Stomach (tissue), 9 donors: ENCODE results near the gene CCL22. TPM values are rescaled to one million over a fixed set of nuclear protein-coding genes. Genes with fewer than 3 reads are reported as not detected.

Source experiments
- DNase-seq, 2 donors: peaks; one replicate each; pipeline versions ENCODE4 v3.0.0 to v3.0.0-alpha.2; 2013 to 2019
- H3K27ac ChIP-seq, 5 donors: fragments of 200-600 bp in 4 of 5; sonication (generic) in 4 of 5; one replicate each; pipeline ENCODE4 v1.5.1; 2013 to 2019; ENCODE audit warnings: mild to moderate bottlenecking in 1 of 5, moderate library complexity in 1 of 5
- H3K27me3 ChIP-seq, 3 donors: fragments of 200-600 bp; sonication (generic); one replicate each; pipeline ENCODE4 v1.5.1; 2017 to 2019; ENCODE audit warnings: mixed run types in 1 of 3
- H3K36me3 ChIP-seq, 4 donors: fragments of 200-600 bp; sonication (generic); 1 replicate in 3 of 4; 2 replicates in 1 of 4; pipeline ENCODE4 v1.5.1; 2016 to 2019
- H3K4me1 ChIP-seq, 4 donors: fragments of 200-600 bp; sonication (generic); one replicate each; pipeline ENCODE4 v1.5.1; 2016 to 2019
- H3K4me3 ChIP-seq, 4 donors: fragments of 200-600 bp; sonication (generic) in 3 of 4; one replicate each; pipeline ENCODE4 v1.5.1; 2016 to 2019; ENCODE audit warnings: mild to moderate bottlenecking in 1 of 4
- H3K9me3 ChIP-seq, 4 donors: fragments of 200-600 bp; sonication (generic); one replicate each; pipeline ENCODE4 v1.5.1; 2016 to 2019
- CTCF ChIP-seq, 7 experiments: fragments of 450-650 bp in 4 of 7; fragments of 200-600 bp in 3 of 7; sonication (generic) in 3 of 7; IDR thresholded peaks; one replicate each; pipeline ENCODE4 v1.5.1; 2016 to 2019; ENCODE audit warnings: antibody characterized with exemption in 7 of 7, control low read depth in 2 of 7, mild to moderate bottlenecking in 1 of 7
- EP300 ChIP-seq: sonication (generic); formaldehyde crosslinking; IDR thresholded peaks from one replicate; pipeline ENCODE4 v1.6.1; 2017; ENCODE audit warnings: antibody characterized with exemption
- POLR2A ChIP-seq, 4 donors: fragments of 450-650 bp; IDR thresholded peaks; one replicate each; pipeline ENCODE4 v1.6.1; 2016; ENCODE audit warnings: antibody characterized with exemption in 4 of 4, control low read depth in 2 of 4, mild to moderate bottlenecking in 1 of 4, moderate library complexity in 1 of 4
- POLR2AphosphoS5 ChIP-seq, 3 donors: sonication (generic); formaldehyde crosslinking; IDR thresholded peaks; one replicate each; pipeline ENCODE4 v1.6.1; 2016; ENCODE audit warnings: antibody characterized with exemption in 3 of 3
- WGBS, 5 donors: extraction: QIAGEN DNeasy Blood & Tissue Kit in 3 of 5; methylation state at CpG; one replicate each; pipeline versions ENCODE4 v1.1.5 to v1.1.7; 2013 to 2018; 5-methylcytosine and 5-hydroxymethylcytosine counted together
- intact Hi-C: fragments of 100-400 bp; cut with DNase I; formaldehyde crosslinking; loops from one replicate; pipeline ENCODE4 v1.15.1; 2023; ENCODE audit warnings: low total_unique reads
- polyA plus RNA-seq, 3 donors: library from polyadenylated mRNA; stranded (reverse); fragments of 200-250 nt; gene quantifications; one replicate each; pipeline ENCODE4 v1.2.3, GENCODE V29; 2013
- total RNA-seq, 5 donors: library from RNA; depleted of rRNA; stranded (reverse); fragments of >200 nt; gene quantifications; one replicate each; pipeline versions ENCODE4 v1.1.0 to v1.2.3, GENCODE V29; 2014 to 2016
- donor health status: healthy with polysubstance abuse.
- donor health status: Bipolar disorder and iron deficiency.
- donor health status: healthy.

Gene CCL22
- total and polyA plus RNA-seq, 8 donors, result 0.12 to 0.45 (median 0.26) TPM; not detected in 4

- no peak overlapping the region for H3K27ac ChIP-seq
- WGBS, 5 donors, result 60 to 81% (median 72%) methylated on average over 2 of the region's 2 CpGs
- intact Hi-C loops, result no loop called here
Measured at GRCh38 chr16:57345021-57345420, 13.6 kb upstream of the CCL22 start.

DNA sequence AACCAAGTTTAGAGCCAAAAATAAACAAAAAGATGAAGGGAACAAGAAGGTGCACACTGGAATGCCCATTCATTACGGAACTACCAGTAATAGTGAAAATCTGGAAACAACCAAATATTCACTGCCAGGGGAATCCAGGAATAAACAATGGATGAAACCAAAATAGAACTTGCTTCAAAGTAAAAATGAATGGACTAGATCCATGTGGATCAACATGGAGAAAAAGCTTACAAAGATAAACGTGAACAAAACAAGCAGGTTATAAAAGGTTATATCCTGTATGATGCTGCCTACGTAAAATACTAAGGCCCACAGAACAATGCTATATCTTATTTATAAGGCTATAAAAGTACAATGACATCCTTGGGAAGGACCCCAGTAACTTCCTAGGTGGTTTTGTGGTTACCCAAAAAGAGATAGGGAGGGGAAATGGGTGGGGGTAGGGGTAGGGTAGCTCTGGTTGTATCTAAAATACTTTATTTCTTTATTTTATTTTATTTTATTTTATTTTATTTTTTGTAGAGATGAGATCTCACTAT, 12.8 kb upstream of the CCL22 start:
- no peak overlapping the region for H3K4me3 ChIP-seq
- DNase-seq, result no peak
- H3K27ac ChIP-seq, result no peak overlapping the region
- 60 to 71% (median 61%) methylated on average over 3 of the region's 3 CpGs for WGBS, 5 donors
- H3K4me1 ChIP-seq, result peaks cover 0 to 15% (median 5%) of the 10 kb centered on the region in 4 donors
- H3K27me3 ChIP-seq, result peaks cover 0 to 23% (median 0%) of the 10 kb centered on the region in 3 donors
- intact Hi-C loops, result no loop called here
- no peaks in the 10 kb centered on the region for H3K36me3 ChIP-seq
- peaks cover 0 to 5% (median 0%) of the 10 kb centered on the region in 4 donors for H3K9me3 ChIP-seq
- no peak for TF ChIP-seq EP300
- no peak for TF ChIP-seq POLR2A (IDR thresholded peaks at IDR 0.05)
- no peak for TF ChIP-seq CTCF (IDR thresholded peaks at IDR 0.05)
- TF ChIP-seq POLR2AphosphoS5 (IDR thresholded peaks at IDR 0.05), result no peak

More at GRCh38 chr16:57345021-57345420, 13.6 kb upstream of the CCL22 start:
- DNase-seq, result no peak
- TF ChIP-seq EP300, result no peak
- no peak for TF ChIP-seq POLR2A (IDR thresholded peaks at IDR 0.05)
- TF ChIP-seq CTCF (IDR thresholded peaks at IDR 0.05), result no peak
- no peak for TF ChIP-seq POLR2AphosphoS5 (IDR thresholded peaks at IDR 0.05)
- H3K4me3 ChIP-seq, result no peak overlapping the region
- H3K27me3 ChIP-seq, result peaks cover 0 to 23% (median 0%) of the 10 kb centered on the region in 3 donors
- H3K36me3 ChIP-seq, result no peaks in the 10 kb centered on the region
- H3K9me3 ChIP-seq, result peaks cover 0 to 5% (median 0%) of the 10 kb centered on the region in 4 donors
- peaks cover 0 to 19% (median 5%) of the 10 kb centered on the region in 4 donors for H3K4me1 ChIP-seq

DNA sequence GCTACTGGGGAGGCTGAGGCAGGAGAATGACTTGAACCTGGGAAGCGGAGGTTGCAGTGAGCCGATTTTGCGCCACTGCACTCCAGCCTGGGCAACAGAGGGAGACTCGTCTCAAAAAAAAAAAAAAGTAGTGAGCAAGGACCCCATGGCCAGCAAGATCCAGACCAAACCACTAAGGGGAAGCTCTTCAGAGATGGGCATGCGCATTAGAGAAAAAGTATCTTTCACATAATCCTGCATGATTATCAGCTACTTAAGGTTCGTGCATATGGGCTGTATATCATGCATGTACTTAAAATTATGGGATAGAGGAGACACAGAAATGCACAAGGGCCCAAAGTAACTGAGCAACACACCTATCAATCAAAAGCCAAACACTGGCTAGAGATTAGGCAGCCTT, 10.7 kb upstream of the CCL22 start:
- no peak for DNase-seq
- Histone ChIP-seq H3K27ac (no peak overlapping the region), H3K4me1 (no peaks in the 10 kb centered on the region), H3K27me3 (peaks cover 0 to 30% (median 0%) of the 10 kb centered on the region in 3 donors), H3K9me3 (peaks cover 0 to 5% (median 0%) of the 10 kb centered on the region in 4 donors), H3K36me3 (no peaks in the 10 kb centered on the region), H3K4me3 (no peak overlapping the region)
- WGBS, 5 donors, result 80 to 89% (median 83%) methylated on average over 6 of the region's 6 CpGs
- no peak for TF ChIP-seq EP300
- TF ChIP-seq POLR2A (IDR thresholded peaks at IDR 0.05), result no peak
- TF ChIP-seq CTCF (IDR thresholded peaks at IDR 0.05), result no peak
- TF ChIP-seq POLR2AphosphoS5 (IDR thresholded peaks at IDR 0.05), result no peak
- intact Hi-C loops, result no loop called here

GRCh38 chr16:57348327-57348726, 10.3 kb upstream of the CCL22 start:
- H3K4me3 ChIP-seq, result no peak overlapping the region
- no peaks in the 10 kb centered on the region for H3K36me3 ChIP-seq
- peaks cover 0 to 30% (median 0%) of the 10 kb centered on the region in 3 donors for H3K27me3 ChIP-seq
- no peak for DNase-seq
- peaks cover 0 to 5% (median 0%) of the 10 kb centered on the region in 4 donors for H3K9me3 ChIP-seq
- no peaks in the 10 kb centered on the region for H3K4me1 ChIP-seq
- H3K27ac ChIP-seq, result no peak overlapping the region
- intact Hi-C loops, result no loop called here
- TF ChIP-seq CTCF (IDR thresholded peaks at IDR 0.05), result no peak
- WGBS, 5 donors, result 78 to 91% (median 86%) methylated on average over 2 of the region's 2 CpGs
